ENCODE data around the gene CEL.

GRCh38 chr9:133044661-133045060 lies 17.1 kb upstream of the CEL start:
- TF ChIP-seq CTCF (conservative IDR thresholded peaks at IDR 0.05; ENCODE audit: low read length), result no peak
- TF ChIP-seq EZH2phosphoT487 (IDR thresholded peaks at IDR 0.05; ENCODE audit: borderline replicate concordance, low read depth, low read length), result no peak
